GM12878 (cell line): Measurements from ENCODE around the gene EEF1A1. TPM values are rescaled to one million over a fixed set of nuclear protein-coding genes. Genes with fewer than 3 reads are reported as not detected.

Source experiments
- ASH2L ChIP-seq: fragments of 300-600, 200-600 bp; sonication (generic); IDR thresholded peaks from 2 replicates; pipeline ENCODE4 v1.6.1; 2017; ENCODE audit warnings: low read depth, mild to moderate bottlenecking, borderline replicate concordance
- BCL11A ChIP-seq: IDR thresholded peaks from 2 replicates; pipeline ENCODE4 v1.6.1; 2011; ENCODE audit warnings: low read depth, low read length
- BMI1 ChIP-seq: fragments of 450-650 bp; IDR thresholded peaks from 2 replicates; pipeline ENCODE4 v1.6.1; 2016; ENCODE audit warnings: mild to moderate bottlenecking, moderate library complexity, borderline replicate concordance
- CBFB ChIP-seq: IDR thresholded peaks from 2 replicates; pipeline ENCODE4 v1.6.1; 2016; ENCODE audit warnings: antibody characterized with exemption, low read depth
- CEBPB ChIP-seq, 2 experiments: fragments of 150-350 bp in 1 of 2; IDR thresholded peaks; 2 replicates each; pipeline ENCODE4 v1.6.1; 2012 to 2014; ENCODE audit warnings: low read depth in 2 of 2, low read length in 2 of 2, borderline replicate concordance in 1 of 2, inconsistent platforms in 1 of 2
- LARP7 ChIP-seq: fragments of 450-650 bp; IDR thresholded peaks from 2 replicates; pipeline ENCODE4 v1.6.1; 2017; ENCODE audit warnings: mild to moderate bottlenecking
- PML ChIP-seq: IDR thresholded peaks from 2 replicates; pipeline ENCODE4 v1.6.1; 2012; ENCODE audit warnings: low read length, inconsistent platforms
- SMARCA5 ChIP-seq: fragments of 450-650 bp; IDR thresholded peaks from 2 replicates; pipeline ENCODE4 v1.6.1; 2017; ENCODE audit warnings: mild to moderate bottlenecking
- SREBF1 ChIP-seq: IDR thresholded peaks from 2 replicates; pipeline ENCODE4 v1.6.1; 2012; ENCODE audit warnings: mild to moderate bottlenecking, low read length
- SREBF2 ChIP-seq: IDR thresholded peaks from 2 replicates; pipeline ENCODE4 v1.6.1; 2012; ENCODE audit warnings: mild to moderate bottlenecking, low read length
- SUPT20H ChIP-seq: IDR thresholded peaks from 2 replicates; pipeline ENCODE4 v1.6.1; 2011; ENCODE audit warnings: low read depth, mild to moderate bottlenecking, low read length, moderate library complexity, borderline replicate concordance; ENCODE audit not compliant: control insufficient read depth
- WRNIP1 ChIP-seq: IDR thresholded peaks from 2 replicates; pipeline ENCODE4 v1.6.1; 2011; ENCODE audit warnings: low read depth, low read length, improper control_type of control experiment, borderline replicate concordance
- polyA plus RNA-seq, 11 experiments: library from polyadenylated mRNA; depleted of rRNA in 4 of 11; unstranded in 6 of 11; stranded (reverse) in 5 of 11; fragments of >200 nt; fragmentation: Nextera tagmentation in 4 of 11; fragmentation: Illumina TruSeq in 1 of 11; extraction: Ambion mirVana in 4 of 11; extraction: Trizol in 1 of 11; gene quantifications; 1 replicate in 1 of 11; 2 replicates in 10 of 11; pipeline versions ENCODE4 v1.2.1 to v1.2.3, GENCODE V29; 2011 to 2016; ENCODE audit warnings: inconsistent platforms in 2 of 11, missing spikeins in 2 of 11, low read depth in 1 of 11
- total RNA-seq, 4 experiments: library from RNA; depleted of rRNA in 3 of 4; stranded (reverse); fragments of >200 nt in 3 of 4; fragmentation: Illumina TruSeq in 1 of 4; extraction: Trizol in 1 of 4; gene quantifications; 2 replicates each; pipeline versions ENCODE4 v1.2.1 to v1.2.3, GENCODE V29; 2013 to 2021
- TF ChIP-seq, protein P1 (sequence below): fragments of 450-650 bp; IDR thresholded peaks from 2 replicates; pipeline ENCODE4 v1.6.1; 2018; ENCODE audit warnings: mild to moderate bottlenecking, low read depth, moderate library complexity; ENCODE audit not compliant: partially characterized antibody
- TF ChIP-seq, protein P2 (sequence below): fragments of 450-650 bp; IDR thresholded peaks from 2 replicates; pipeline ENCODE4 v1.6.1; 2016; ENCODE audit warnings: mild to moderate bottlenecking, moderate library complexity, borderline replicate concordance
- TF ChIP-seq, protein P3 (sequence below): fragments of 450-650 bp; IDR thresholded peaks from 2 replicates; pipeline ENCODE4 v1.6.1; 2018; ENCODE audit warnings: borderline replicate concordance, mild to moderate bottlenecking; ENCODE audit not compliant: partially characterized antibody
- TF ChIP-seq, protein P4 (sequence below): fragments of 450-650 bp; IDR thresholded peaks from 2 replicates; pipeline ENCODE4 v1.6.1; 2017; ENCODE audit warnings: borderline replicate concordance
- TF ChIP-seq, protein P5 (sequence below): IDR thresholded peaks from 2 replicates; pipeline ENCODE4 v1.6.1; 2012; ENCODE audit warnings: low read depth, low read length, improper control_type of control experiment

EEF1A1 gene
- total and polyA plus RNA-seq, 10 of the 15 experiments (the other 5 are each of a cell fraction or from before 2014, with no cell fraction given), result 4,214 to 18,090 (median 14,132) TPM

DNA sequence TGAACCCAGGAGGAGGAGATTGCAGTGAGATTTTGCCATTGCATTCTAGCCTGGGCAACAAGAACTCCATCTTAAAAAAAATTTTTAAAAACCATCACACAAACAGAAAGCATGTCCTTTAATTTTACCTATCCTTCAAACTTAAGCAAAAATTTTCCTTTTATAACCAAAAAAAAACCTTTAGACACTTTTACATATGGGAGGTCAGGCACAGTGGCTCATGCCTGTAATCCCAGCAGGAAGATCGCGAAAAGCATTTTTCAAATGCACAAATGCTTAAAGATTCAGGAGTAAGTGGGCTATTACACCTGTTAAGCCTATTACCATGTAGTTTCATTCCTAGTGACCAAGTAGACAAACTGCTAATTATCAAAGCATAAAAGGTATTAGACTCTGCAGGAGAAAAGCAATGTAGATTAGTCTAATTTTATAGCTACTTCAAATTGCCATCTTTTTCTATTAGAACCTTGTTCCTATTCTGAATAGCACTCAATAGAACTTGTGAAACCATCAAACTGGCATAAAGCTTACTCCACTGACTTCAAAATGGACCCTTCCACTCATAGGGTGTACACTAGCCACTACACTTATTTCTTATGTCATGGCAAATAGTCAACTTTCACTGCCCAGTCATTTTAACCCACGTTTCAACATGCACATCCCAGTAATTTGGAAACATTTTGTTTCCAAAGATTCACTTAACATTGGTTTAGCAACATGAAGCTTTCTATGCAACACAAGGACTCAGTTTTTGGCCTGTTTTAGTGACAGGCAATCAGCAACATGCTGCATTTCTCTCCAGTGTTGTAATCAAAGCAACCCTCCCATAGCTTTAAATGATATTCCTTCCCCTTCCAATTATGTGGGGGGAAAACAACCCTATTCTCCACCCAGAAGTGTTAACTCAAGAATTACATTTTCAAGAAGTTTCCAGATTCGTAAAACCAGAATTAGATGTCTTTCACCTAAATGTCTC is 4.0 kb downstream of the EEF1A1 start (continued):
- TF ChIP-seq, protein P1, sequence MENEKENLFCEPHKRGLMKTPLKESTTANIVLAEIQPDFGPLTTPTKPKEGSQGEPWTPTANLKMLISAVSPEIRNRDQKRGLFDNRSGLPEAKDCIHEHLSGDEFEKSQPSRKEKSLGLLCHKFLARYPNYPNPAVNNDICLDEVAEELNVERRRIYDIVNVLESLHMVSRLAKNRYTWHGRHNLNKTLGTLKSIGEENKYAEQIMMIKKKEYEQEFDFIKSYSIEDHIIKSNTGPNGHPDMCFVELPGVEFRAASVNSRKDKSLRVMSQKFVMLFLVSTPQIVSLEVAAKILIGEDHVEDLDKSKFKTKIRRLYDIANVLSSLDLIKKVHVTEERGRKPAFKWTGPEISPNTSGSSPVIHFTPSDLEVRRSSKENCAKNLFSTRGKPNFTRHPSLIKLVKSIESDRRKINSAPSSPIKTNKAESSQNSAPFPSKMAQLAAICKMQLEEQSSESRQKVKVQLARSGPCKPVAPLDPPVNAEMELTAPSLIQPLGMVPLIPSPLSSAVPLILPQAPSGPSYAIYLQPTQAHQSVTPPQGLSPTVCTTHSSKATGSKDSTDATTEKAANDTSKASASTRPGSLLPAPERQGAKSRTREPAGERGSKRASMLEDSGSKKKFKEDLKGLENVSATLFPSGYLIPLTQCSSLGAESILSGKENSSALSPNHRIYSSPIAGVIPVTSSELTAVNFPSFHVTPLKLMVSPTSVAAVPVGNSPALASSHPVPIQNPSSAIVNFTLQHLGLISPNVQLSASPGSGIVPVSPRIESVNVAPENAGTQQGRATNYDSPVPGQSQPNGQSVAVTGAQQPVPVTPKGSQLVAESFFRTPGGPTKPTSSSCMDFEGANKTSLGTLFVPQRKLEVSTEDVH, result no peak
- TF ChIP-seq, protein P2, sequence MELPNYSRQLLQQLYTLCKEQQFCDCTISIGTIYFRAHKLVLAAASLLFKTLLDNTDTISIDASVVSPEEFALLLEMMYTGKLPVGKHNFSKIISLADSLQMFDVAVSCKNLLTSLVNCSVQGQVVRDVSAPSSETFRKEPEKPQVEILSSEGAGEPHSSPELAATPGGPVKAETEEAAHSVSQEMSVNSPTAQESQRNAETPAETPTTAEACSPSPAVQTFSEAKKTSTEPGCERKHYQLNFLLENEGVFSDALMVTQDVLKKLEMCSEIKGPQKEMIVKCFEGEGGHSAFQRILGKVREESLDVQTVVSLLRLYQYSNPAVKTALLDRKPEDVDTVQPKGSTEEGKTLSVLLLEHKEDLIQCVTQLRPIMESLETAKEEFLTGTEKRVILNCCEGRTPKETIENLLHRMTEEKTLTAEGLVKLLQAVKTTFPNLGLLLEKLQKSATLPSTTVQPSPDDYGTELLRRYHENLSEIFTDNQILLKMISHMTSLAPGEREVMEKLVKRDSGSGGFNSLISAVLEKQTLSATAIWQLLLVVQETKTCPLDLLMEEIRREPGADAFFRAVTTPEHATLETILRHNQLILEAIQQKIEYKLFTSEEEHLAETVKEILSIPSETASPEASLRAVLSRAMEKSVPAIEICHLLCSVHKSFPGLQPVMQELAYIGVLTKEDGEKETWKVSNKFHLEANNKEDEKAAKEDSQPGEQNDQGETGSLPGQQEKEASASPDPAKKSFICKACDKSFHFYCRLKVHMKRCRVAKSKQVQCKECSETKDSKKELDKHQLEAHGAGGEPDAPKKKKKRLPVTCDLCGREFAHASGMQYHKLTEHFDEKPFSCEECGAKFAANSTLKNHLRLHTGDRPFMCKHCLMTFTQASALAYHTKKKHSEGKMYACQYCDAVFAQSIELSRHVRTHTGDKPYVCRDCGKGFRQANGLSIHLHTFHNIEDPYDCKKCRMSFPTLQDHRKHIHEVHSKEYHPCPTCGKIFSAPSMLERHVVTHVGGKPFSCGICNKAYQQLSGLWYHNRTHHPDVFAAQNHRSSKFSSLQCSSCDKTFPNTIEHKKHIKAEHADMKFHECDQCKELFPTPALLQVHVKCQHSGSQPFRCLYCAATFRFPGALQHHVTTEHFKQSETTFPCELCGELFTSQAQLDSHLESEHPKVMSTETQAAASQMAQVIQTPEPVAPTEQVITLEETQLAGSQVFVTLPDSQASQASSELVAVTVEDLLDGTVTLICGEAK, result no peak
- TF ChIP-seq BMI1 (peak; percentile 65; the same call in 1 of the 2 replicates), PML (peak; percentile 58; the same call in 1 of the 2 replicates), WRNIP1 (no peak), CEBPB (IDR thresholded peaks at IDR 0.05; ENCODE audit: borderline replicate concordance in 1 of 2, low read depth in 2 of 2, low read length in 2 of 2) (no peak), ASH2L (no peak), SMARCA5 (no peak), LARP7 (no peak), SREBF1 (no peak), BCL11A (no peak), SUPT20H (no peak), SREBF2 (no peak), CBFB (no peak; the same call in 1 of the 2 replicates)
- TF ChIP-seq, protein P3, sequence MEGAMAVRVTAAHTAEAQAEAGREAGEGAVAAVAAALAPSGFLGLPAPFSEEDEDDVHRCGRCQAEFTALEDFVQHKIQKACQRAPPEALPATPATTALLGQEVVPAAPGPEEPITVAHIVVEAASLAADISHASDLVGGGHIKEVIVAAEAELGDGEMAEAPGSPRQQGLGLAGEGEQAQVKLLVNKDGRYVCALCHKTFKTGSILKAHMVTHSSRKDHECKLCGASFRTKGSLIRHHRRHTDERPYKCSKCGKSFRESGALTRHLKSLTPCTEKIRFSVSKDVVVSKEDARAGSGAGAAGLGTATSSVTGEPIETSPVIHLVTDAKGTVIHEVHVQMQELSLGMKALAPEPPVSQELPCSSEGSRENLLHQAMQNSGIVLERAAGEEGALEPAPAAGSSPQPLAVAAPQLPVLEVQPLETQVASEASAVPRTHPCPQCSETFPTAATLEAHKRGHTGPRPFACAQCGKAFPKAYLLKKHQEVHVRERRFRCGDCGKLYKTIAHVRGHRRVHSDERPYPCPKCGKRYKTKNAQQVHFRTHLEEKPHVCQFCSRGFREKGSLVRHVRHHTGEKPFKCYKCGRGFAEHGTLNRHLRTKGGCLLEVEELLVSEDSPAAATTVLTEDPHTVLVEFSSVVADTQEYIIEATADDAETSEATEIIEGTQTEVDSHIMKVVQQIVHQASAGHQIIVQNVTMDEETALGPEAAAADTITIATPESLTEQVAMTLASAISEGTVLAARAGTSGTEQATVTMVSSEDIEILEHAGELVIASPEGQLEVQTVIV, result no peak
- TF ChIP-seq, protein P4, sequence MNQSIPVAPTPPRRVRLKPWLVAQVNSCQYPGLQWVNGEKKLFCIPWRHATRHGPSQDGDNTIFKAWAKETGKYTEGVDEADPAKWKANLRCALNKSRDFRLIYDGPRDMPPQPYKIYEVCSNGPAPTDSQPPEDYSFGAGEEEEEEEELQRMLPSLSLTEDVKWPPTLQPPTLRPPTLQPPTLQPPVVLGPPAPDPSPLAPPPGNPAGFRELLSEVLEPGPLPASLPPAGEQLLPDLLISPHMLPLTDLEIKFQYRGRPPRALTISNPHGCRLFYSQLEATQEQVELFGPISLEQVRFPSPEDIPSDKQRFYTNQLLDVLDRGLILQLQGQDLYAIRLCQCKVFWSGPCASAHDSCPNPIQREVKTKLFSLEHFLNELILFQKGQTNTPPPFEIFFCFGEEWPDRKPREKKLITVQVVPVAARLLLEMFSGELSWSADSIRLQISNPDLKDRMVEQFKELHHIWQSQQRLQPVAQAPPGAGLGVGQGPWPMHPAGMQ, result no peak
- TF ChIP-seq, protein P5, sequence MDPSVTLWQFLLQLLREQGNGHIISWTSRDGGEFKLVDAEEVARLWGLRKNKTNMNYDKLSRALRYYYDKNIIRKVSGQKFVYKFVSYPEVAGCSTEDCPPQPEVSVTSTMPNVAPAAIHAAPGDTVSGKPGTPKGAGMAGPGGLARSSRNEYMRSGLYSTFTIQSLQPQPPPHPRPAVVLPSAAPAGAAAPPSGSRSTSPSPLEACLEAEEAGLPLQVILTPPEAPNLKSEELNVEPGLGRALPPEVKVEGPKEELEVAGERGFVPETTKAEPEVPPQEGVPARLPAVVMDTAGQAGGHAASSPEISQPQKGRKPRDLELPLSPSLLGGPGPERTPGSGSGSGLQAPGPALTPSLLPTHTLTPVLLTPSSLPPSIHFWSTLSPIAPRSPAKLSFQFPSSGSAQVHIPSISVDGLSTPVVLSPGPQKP, result no peak
